HCT116 (cell line): ENCODE measurements around the gene MCF2L. TPM values are rescaled to one million over a fixed set of nuclear protein-coding genes. Genes with fewer than 3 reads are reported as not detected.

Experiments used
- ATAC-seq: fragments of 200-7000 bp; cut with Tn5 transposase; 2 replicates; pipeline ENCODE4 v1.9.1; 2020; ENCODE audit warnings: mild to moderate bottlenecking, moderate library complexity
- BruUV-seq: library from RNA; stranded (reverse); fragments of 400-500 nt; replicated peaks from 2 replicates; lab custom pipeline; 2021; lab: Mats Ljungman, UMichigan
- CTCF ChIA-PET: fragments of 300-600 bp; sonication (Branson Sonifier 250); formaldehyde crosslinking; loops from one replicate; lab custom pipeline; 2021; ENCODE audit warnings: antibody characterized with exemption; lab: Charles Lee
- POLR2A ChIA-PET: fragments of 300-600, 350-600 bp; sonication (Branson Sonifier 250); formaldehyde crosslinking; loops from one replicate; lab custom pipeline; 2021; ENCODE audit warnings: antibody characterized with exemption; lab: Charles Lee
- RAD21 ChIA-PET, 2 experiments: fragments of 300-600 bp; sonication (Branson Sonifier 250); formaldehyde crosslinking; loops; one replicate each; lab custom pipeline; 2023; ENCODE audit warnings: low total read pairs in 2 of 2; ENCODE audit not compliant: uncharacterized antibody in 2 of 2, unreplicated experiment in 2 of 2, low non-redundant PET in 1 of 2; lab: Charles Lee
- DNase-seq: peaks from one replicate; pipeline ENCODE4 v3.0.0-alpha.2; 2010; ENCODE audit warnings: low read depth, low spot score
- H2AFZ ChIP-seq: fragments of 200-600 bp; shearing (Covaris generic), sonication (generic); 2 replicates; pipeline ENCODE4 v1.6.1; 2017; ENCODE audit warnings: low read depth, mixed run types, mixed read lengths, antibody characterized with exemption, low read length; ENCODE audit not compliant: poor library complexity, severe bottlenecking
- H3K27ac ChIP-seq: 2 replicates; pipeline ENCODE4 v1.5.1; 2012; ENCODE audit warnings: low read depth, low read length
- H3K27me3 ChIP-seq: fragments of 200-600 bp; sonication (generic); 2 replicates; pipeline ENCODE4 v1.6.1; 2016; ENCODE audit warnings: mixed run types, low read length, mixed read lengths; ENCODE audit not compliant: insufficient read depth
- H3K36me3 ChIP-seq, 2 experiments: fragments of 200-500 bp in 1 of 2; fragments of 200-600 bp in 1 of 2; sonication (Bioruptor generic) in 1 of 2; sonication (generic) in 1 of 2; 2 replicates each; pipeline versions ENCODE4 v1.5.1 to v1.6.1; 2014 to 2016; ENCODE audit warnings: low read length in 2 of 2, inconsistent platforms in 1 of 2, mixed read lengths in 1 of 2, mixed run types in 1 of 2; ENCODE audit not compliant: insufficient read depth in 2 of 2, control insufficient read depth in 1 of 2
- H3K4me1 ChIP-seq, 2 experiments: fragments of 200-600 bp in 1 of 2; sonication (generic) in 1 of 2; 2 replicates each; pipeline versions ENCODE4 v1.5.1 to v1.6.1; 2012 to 2017; ENCODE audit warnings: low read length in 2 of 2, inconsistent platforms in 1 of 2, mild to moderate bottlenecking in 1 of 2, mixed read lengths in 1 of 2, mixed run types in 1 of 2, moderate library complexity in 1 of 2; ENCODE audit not compliant: insufficient read depth in 2 of 2, control insufficient read depth in 1 of 2
- H3K4me2 ChIP-seq: fragments of 200-600 bp; sonication (generic); 2 replicates; pipeline ENCODE4 v1.6.1; 2017; ENCODE audit warnings: mixed run types, low read length, mixed read lengths
- H3K4me3 ChIP-seq, 2 experiments: fragments of 200-600 bp in 1 of 2; sonication (generic) in 1 of 2; replicated peaks in 1 of 2; 2 replicates each; pipeline ENCODE4 v1.5.1; 2011 to 2016; ENCODE audit warnings: low read length in 2 of 2, control low read depth in 1 of 2, low read depth in 1 of 2, mild to moderate bottlenecking in 1 of 2, mixed read lengths in 1 of 2, mixed run types in 1 of 2
- H3K79me2 ChIP-seq: fragments of 200-600 bp; sonication (generic); 2 replicates; pipeline ENCODE4 v1.6.1; 2017; ENCODE audit warnings: mild to moderate bottlenecking, mixed run types, low read length, moderate library complexity, mixed read lengths; ENCODE audit not compliant: insufficient read depth
- H3K9ac ChIP-seq: fragments of 200-600 bp; sonication (generic); 2 replicates; pipeline ENCODE4 v1.6.1; 2016; ENCODE audit warnings: low read length, mixed read lengths
- H3K9me2 ChIP-seq: fragments of 200-600 bp; sonication (generic), shearing (Covaris generic); 2 replicates; pipeline ENCODE4 v1.6.1; 2017; ENCODE audit warnings: mixed run types, mild to moderate bottlenecking, moderate library complexity; ENCODE audit not compliant: insufficient read depth
- H3K9me3 ChIP-seq, 2 experiments: fragments of 200-500 bp in 1 of 2; fragments of 200-600 bp in 1 of 2; sonication (Bioruptor generic) in 1 of 2; sonication (generic) in 1 of 2; 2 replicates each; pipeline ENCODE4 v1.6.1; 2014 to 2017; ENCODE audit warnings: low read length in 2 of 2, mixed read lengths in 2 of 2, inconsistent platforms in 1 of 2, low read depth in 1 of 2, mild to moderate bottlenecking in 1 of 2, mixed run types in 1 of 2, moderate library complexity in 1 of 2; ENCODE audit not compliant: control insufficient read depth in 1 of 2, insufficient read depth in 1 of 2
- H4K20me1 ChIP-seq: fragments of 200-600 bp; sonication (generic), shearing (Covaris generic); 2 replicates; pipeline ENCODE4 v1.6.1; 2017; ENCODE audit warnings: mixed run types, mild to moderate bottlenecking, moderate library complexity; ENCODE audit not compliant: insufficient read depth
- CEBPB ChIP-seq: IDR thresholded peaks from 2 replicates; pipeline ENCODE4 v1.6.1; 2012; ENCODE audit warnings: low read depth
- POLR2A ChIP-seq: IDR thresholded peaks from 2 replicates; pipeline ENCODE4 v1.7.0; 2011; ENCODE audit warnings: borderline replicate concordance; ENCODE audit not compliant: insufficient read depth, insufficient read length; ENCODE audit errors: extremely low read depth
- SIN3A ChIP-seq: IDR thresholded peaks from 2 replicates; pipeline ENCODE4 v1.6.1; 2012; ENCODE audit warnings: low read depth
- SRF ChIP-seq: IDR thresholded peaks from 2 replicates; pipeline ENCODE4 v1.6.1; 2012; ENCODE audit warnings: low read depth
- intact Hi-C: fragments of 100-400 bp; cut with micrococcal nuclease; formaldehyde crosslinking; loops from 2 replicates; pipeline ENCODE4 v1.10.0; 2022
- total RNA-seq: library from RNA; stranded (reverse); gene quantifications from one replicate; pipeline ENCODE4 v1.2.1, GENCODE V29; 2021; ENCODE audit not compliant: unreplicated experiment

The MCF2L gene
- total RNA-seq, 1 experiment from 2014 or later = 19.3 TPM

- Histone ChIP-seq H3K36me3 (no peaks in the 10 kb centered on the region), H4K20me1 (no peaks in the 10 kb centered on the region), H3K27me3 (no peaks in the 10 kb centered on the region), H3K9me2 (no peaks in the 10 kb centered on the region), H3K79me2 (no peaks in the 10 kb centered on the region), H2AFZ (no peak overlapping the region), H3K4me2 (no peak overlapping the region), H3K9me3 (no peaks in the 10 kb centered on the region), H3K9ac (no peak overlapping the region), H3K4me1 (peaks cover 0 to 18% of the 10 kb centered on the region in 2 experiments; a peak in 2 of 4 replicates), H3K4me3 (no peak overlapping the region), H3K27ac (no peak overlapping the region)
- TF ChIP-seq CEBPB (no peak), SIN3A (no peak)
- intact Hi-C loops = no loop called here
- ChIA-PET RAD21 (no interaction called here), POLR2A (no interaction called here), CTCF (no interaction called here)
- no peak for ATAC-seq
- no peak for DNase-seq
- no TSS peak for BruUV-seq
These were observed 29.7 kb downstream of the MCF2L start for GRCh38 chr13:112998521-112999280.

- H3K4me1 ChIP-seq = peaks cover 0 to 14% of the 10 kb centered on the region in 2 experiments; a peak in 2 of 4 replicates
- no peaks in the 10 kb centered on the region for H3K27me3 ChIP-seq
- H3K9me3 ChIP-seq = no peaks in the 10 kb centered on the region
- no peak for DNase-seq
- no peak overlapping the region for H3K4me2 ChIP-seq
- TF ChIP-seq POLR2A (no peak), SIN3A (no peak), SRF (no peak)
- TF ChIP-seq, all 23 proteins: peak for 0
- intact Hi-C loops = no loop called here
- BruUV-seq = no TSS peak
- H3K27ac ChIP-seq = no peak overlapping the region
- no peaks in the 10 kb centered on the region for H3K9me2 ChIP-seq
- no peaks in the 10 kb centered on the region for H4K20me1 ChIP-seq
- no peak overlapping the region for H2AFZ ChIP-seq
- no peak overlapping the region for H3K9ac ChIP-seq
- RAD21 ChIA-PET = no interaction called here
- H3K79me2 ChIP-seq = no peaks in the 10 kb centered on the region
- ATAC-seq = no peak
- CTCF ChIA-PET = no interaction called here
- no peaks in the 10 kb centered on the region for H3K36me3 ChIP-seq
- no peak overlapping the region for H3K4me3 ChIP-seq
- POLR2A ChIA-PET = no interaction called here
These were observed 30.6 kb downstream of the MCF2L start for GRCh38 chr13:112999414-113000177.
